Measurements from ENCODE around the gene ZNF746.

- TF ChIP-seq CTCF (IDR thresholded peaks at IDR 0.05; ENCODE audit: insufficient read depth, low read depth, low read length) (no peak), EZH2 (IDR thresholded peaks at IDR 0.05; ENCODE audit: insufficient read depth, low read length) (no peak)
Observed at GRCh38 chr7:149454750-149455149, 42.9 kb downstream of the ZNF746 start.
